ENCODE measurements around the gene SPO11.

DNA sequence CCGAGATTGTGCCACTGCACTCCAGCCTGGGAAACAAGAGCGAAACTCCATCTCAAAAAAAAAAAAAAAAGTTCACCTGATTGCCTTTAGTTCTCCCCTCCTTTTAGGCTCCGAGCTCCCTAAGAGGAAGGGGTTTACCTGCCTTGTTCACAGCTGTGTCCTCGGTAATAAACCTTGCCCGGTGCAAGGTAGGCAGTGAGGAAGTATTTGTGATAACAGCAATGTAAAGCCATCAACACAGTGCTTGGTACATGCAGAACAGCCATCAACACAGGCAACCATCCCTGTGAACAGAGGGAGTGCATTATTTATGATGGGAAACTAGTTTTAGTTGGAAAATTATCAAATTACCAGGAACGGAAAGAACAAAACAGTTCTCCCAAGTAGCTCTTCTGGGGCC, 1.8 kb upstream of the SPO11 start:
- no peak for TF ChIP-seq POLR2A (IDR thresholded peaks at IDR 0.05)
- TF ChIP-seq, protein P1, sequence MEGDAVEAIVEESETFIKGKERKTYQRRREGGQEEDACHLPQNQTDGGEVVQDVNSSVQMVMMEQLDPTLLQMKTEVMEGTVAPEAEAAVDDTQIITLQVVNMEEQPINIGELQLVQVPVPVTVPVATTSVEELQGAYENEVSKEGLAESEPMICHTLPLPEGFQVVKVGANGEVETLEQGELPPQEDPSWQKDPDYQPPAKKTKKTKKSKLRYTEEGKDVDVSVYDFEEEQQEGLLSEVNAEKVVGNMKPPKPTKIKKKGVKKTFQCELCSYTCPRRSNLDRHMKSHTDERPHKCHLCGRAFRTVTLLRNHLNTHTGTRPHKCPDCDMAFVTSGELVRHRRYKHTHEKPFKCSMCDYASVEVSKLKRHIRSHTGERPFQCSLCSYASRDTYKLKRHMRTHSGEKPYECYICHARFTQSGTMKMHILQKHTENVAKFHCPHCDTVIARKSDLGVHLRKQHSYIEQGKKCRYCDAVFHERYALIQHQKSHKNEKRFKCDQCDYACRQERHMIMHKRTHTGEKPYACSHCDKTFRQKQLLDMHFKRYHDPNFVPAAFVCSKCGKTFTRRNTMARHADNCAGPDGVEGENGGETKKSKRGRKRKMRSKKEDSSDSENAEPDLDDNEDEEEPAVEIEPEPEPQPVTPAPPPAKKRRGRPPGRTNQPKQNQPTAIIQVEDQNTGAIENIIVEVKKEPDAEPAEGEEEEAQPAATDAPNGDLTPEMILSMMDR (IDR thresholded peaks at IDR 0.05): no peak

All from testis (tissue), 2 donors.